ENCODE data around the gene TAS2R10.

Gene TAS2R10

GRCh38 chr12:10779103-10779502, 47.1 kb downstream of the TAS2R10 start:
- no peak for DNase-seq (ENCODE audit: low read depth in 2 of 2, low spot score in 1 of 2)

All from stimulated activated CD8-positive, alpha-beta memory T cell treated with anti-CD3 and anti-CD28 coated beads, Interleukin-4, amount 100 ng/mL, for 4 hours (primary cell).